Adipocyte (in vitro differentiated cells): ENCODE results near the gene SYCP2.

Source experiments
- DNase-seq: peaks from one replicate; pipeline ENCODE4 v3.0.0-alpha.2; 2015; ENCODE audit warnings: low read depth
- H3K27me3 ChIP-seq: replicated peaks from 2 replicates; pipeline ENCODE4 v1.7.0; 2013; ENCODE audit warnings: mild to moderate bottlenecking, low read length, moderate library complexity; ENCODE audit not compliant: control insufficient read depth, insufficient read depth
- H3K36me3 ChIP-seq: 2 replicates; pipeline ENCODE4 v1.7.0; 2013; ENCODE audit warnings: low read length, mild to moderate bottlenecking, moderate library complexity; ENCODE audit not compliant: control insufficient read depth, insufficient read depth, severe bottlenecking
- H3K4me1 ChIP-seq: 2 replicates; pipeline ENCODE4 v1.7.0; 2013; ENCODE audit warnings: mild to moderate bottlenecking, low read length, moderate library complexity; ENCODE audit not compliant: control insufficient read depth, insufficient read depth
- H3K4me3 ChIP-seq: 2 replicates; pipeline ENCODE4 v1.7.0; 2013; ENCODE audit warnings: mild to moderate bottlenecking, low read length, moderate library complexity
- H3K9ac ChIP-seq: 2 replicates; pipeline ENCODE4 v1.7.0; 2013; ENCODE audit warnings: mild to moderate bottlenecking, low read length, moderate library complexity
- H3K9me3 ChIP-seq: 2 replicates; pipeline ENCODE4 v1.7.0; 2013; ENCODE audit warnings: mild to moderate bottlenecking, low read length, moderate library complexity; ENCODE audit not compliant: control insufficient read depth

The SYCP2 gene

GRCh38 chr20:59942245-59942644, 8.8 kb upstream of the SYCP2 start:
- Histone ChIP-seq H3K36me3 (peaks cover 24% of the 10 kb centered on the region), H3K4me3 (no peak overlapping the region), H3K4me1 (peaks cover 46% of the 10 kb centered on the region), H3K27me3 (no peaks in the 10 kb centered on the region), H3K9ac (no peak overlapping the region), H3K9me3 (no peaks in the 10 kb centered on the region)
- DNase-seq: no peak

- peaks cover 24% of the 10 kb centered on the region for H3K36me3 ChIP-seq
- H3K4me1 ChIP-seq: peaks cover 53% of the 10 kb centered on the region
- no peaks in the 10 kb centered on the region for H3K27me3 ChIP-seq
- H3K4me3 ChIP-seq: peak overlapping the region; percentile 94
- no peaks in the 10 kb centered on the region for H3K9me3 ChIP-seq
- H3K9ac ChIP-seq: peak overlapping the region; percentile 96
- no peak for DNase-seq
Observed at GRCh38 chr20:59940956-59941294, 7.5 kb upstream of the SYCP2 start.

DNA sequence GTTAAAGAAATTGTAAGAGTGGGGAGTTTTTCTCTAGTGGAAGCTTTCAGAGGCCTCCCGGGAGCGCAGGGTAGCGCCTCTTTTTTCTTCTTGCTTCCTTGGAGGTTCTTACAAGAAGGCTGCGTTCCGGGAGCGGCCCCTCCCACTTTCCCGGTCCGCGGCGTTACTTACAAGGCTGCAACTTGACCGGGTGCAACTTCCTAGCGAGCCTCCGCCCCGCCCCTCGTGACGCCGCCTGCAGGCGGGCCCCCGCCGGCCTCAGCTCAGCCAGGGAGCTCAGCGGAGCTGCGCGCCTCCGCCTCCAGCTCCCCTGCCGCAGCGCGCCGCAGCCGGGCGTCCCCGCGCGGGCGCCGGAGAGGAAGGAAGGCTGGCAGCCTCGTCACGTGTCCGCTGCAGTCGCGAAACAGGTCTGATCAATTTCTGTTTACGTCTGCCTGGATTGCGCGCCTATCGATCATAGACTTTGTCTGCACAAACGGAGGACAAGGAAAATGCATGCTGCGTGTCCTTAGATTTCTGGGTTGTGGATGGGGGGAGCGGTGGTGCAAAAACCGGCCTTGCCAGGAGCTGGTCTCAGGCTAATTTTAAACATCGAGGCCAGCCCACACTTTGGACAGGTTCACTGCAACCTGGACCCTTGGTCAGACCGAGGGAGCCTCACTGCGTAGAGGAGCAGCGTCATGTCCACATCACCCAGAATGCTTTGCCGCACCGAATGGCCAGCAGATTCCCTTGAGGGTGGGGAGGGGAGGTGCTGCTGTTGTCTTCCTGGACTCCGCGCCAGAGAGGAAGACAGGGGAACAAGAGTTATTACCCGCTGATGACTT, 6.9 kb upstream of the SYCP2 start, which contains the start of the genes FAM217B and PPP1R3D:
TSS of gene FAM217B (plus strand) at position 261 of the 827 bp plus-strand sequence. CDS start 3,555 bp downstream, outside the sequence.
TSS of gene PPP1R3D (minus strand) at position 177 of the 827 bp plus-strand sequence. CDS start 374 bp downstream, outside the sequence.
- Histone ChIP-seq H3K4me3 (peak within 1 kb of the TSS; percentile 94), H3K4me1 (peaks cover 47% of the 10 kb centered on the region), H3K36me3 (peaks cover 24% of the 10 kb centered on the region), H3K9ac (peak within 1 kb of the TSS; percentile 96), H3K27me3 (no peaks in the 10 kb centered on the region), H3K9me3 (no peaks in the 10 kb centered on the region)
- DNase-seq: peak; percentile 99

- Histone ChIP-seq H3K4me1 (peaks cover 45% of the 10 kb centered on the region), H3K27me3 (no peaks in the 10 kb centered on the region), H3K9me3 (no peaks in the 10 kb centered on the region), H3K9ac (peak overlapping the region; percentile 96), H3K4me3 (peak overlapping the region; percentile 94), H3K36me3 (peaks cover 22% of the 10 kb centered on the region)
- DNase-seq: peak; percentile 57
Observed at GRCh38 chr20:59939879-59940128, 6.4 kb upstream of the SYCP2 start.

DNA sequence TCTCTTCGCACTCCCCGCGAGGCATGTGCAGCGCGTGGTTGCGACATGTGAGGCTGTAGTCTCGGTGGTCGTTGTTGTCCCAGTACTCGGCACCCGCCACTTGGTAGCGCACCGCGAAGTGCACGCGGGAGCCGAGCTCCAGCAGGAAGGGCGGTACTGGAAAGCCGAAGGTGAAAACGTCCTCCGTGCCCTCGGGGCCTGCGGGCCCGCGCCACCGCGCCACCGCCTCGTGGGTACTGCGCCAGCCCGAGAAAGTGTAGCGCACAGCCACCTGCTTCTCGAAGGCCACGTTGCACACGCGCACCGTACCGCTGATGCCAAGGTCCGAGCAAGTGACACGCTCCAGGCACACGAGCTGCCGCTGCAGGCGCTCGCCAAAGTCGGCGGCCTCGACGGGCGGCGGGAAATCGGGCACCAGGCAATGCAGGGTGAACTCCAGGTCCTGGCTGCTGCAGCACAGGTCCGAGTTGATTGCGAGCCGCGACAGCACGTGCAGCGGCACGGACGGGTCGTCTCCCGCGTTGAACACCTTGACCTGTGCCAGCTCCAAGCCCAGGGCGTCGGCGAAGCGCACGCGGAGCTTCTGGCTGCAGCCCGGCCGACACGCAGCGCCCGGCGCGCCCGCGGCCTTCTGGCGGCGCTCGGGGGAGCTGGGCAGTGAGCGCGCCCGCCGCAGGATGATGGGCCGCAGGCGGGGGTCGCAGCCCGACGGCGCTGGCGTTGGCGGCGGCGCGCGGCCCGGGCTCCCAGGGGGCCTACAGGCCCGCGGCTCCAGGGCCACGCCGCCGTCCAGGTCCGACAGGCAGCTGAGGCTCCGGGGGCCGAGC, 5.8 kb upstream of the SYCP2 start:
- Histone ChIP-seq H3K4me1 (peaks cover 47% of the 10 kb centered on the region), H3K36me3 (peaks cover 17% of the 10 kb centered on the region), H3K9ac (peak overlapping the region; percentile 96), H3K9me3 (no peaks in the 10 kb centered on the region), H3K4me3 (peak overlapping the region; percentile 94), H3K27me3 (no peaks in the 10 kb centered on the region)
- DNase-seq: no peak

- H3K4me1 ChIP-seq: peaks cover 48% of the 10 kb centered on the region
- peaks cover 11% of the 10 kb centered on the region for H3K36me3 ChIP-seq
- H3K4me3 ChIP-seq: peak overlapping the region; percentile 94
- peak; percentile 34 for DNase-seq
- no peaks in the 10 kb centered on the region for H3K27me3 ChIP-seq
- H3K9ac ChIP-seq: no peak overlapping the region
- no peaks in the 10 kb centered on the region for H3K9me3 ChIP-seq
Observed at GRCh38 chr20:59938696-59939051, 5.2 kb upstream of the SYCP2 start.

DNA sequence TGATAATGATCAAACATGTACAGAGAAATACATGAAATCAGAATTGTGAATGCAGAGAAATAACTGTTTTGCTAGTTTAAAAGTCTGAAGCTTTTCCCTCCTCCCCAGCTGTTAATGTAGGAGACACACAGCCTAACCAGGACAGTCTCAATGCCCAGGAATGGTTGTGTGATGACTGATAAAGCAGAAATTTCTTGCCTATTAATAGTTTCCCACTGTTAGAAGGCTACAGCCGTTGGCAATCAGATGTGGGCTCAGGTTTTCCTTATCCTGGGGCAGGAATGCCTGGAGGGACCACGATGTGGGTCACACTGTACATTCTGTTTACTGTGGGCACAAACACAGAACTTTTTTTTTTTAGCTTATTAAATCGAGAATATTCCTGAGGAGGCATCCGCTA, 4.8 kb upstream of the SYCP2 start:
- H3K27me3 ChIP-seq: no peaks in the 10 kb centered on the region
- peaks cover 6% of the 10 kb centered on the region for H3K36me3 ChIP-seq
- peaks cover 48% of the 10 kb centered on the region for H3K4me1 ChIP-seq
- DNase-seq: peak; percentile 63
- peak overlapping the region; percentile 55 for H3K9ac ChIP-seq
- no peaks in the 10 kb centered on the region for H3K9me3 ChIP-seq
- H3K4me3 ChIP-seq: peak overlapping the region; percentile 94

GRCh38 chr20:59937150-59937549, 3.7 kb upstream of the SYCP2 start:
- H3K27me3 ChIP-seq: no peaks in the 10 kb centered on the region
- H3K9me3 ChIP-seq: no peaks in the 10 kb centered on the region
- H3K36me3 ChIP-seq: no peaks in the 10 kb centered on the region
- H3K9ac ChIP-seq: no peak overlapping the region
- H3K4me1 ChIP-seq: peaks cover 48% of the 10 kb centered on the region
- H3K4me3 ChIP-seq: peak overlapping the region; percentile 94
- DNase-seq: peak; percentile 39

DNA sequence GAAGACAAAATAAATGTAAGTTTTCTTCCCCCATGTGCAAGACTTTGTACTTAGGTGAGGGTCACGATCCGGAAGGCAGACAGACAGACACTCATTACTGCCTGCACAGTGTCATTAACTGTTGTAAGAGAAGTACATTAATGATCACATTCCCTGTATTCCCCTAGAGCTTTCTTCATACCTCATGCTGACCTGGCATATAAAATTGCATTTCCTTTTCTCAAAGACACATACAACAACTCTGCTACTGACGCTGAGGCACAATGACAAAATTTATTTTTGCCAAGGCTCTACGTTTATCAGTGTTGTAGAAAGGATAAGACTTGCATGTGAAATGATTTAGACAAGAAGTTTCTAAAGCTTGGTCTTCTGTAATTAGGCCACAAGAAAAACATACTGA, 3.0 kb upstream of the SYCP2 start:
- Histone ChIP-seq H3K4me3 (no peak overlapping the region), H3K9ac (no peak overlapping the region), H3K36me3 (no peaks in the 10 kb centered on the region), H3K9me3 (no peaks in the 10 kb centered on the region), H3K4me1 (peaks cover 40% of the 10 kb centered on the region), H3K27me3 (no peaks in the 10 kb centered on the region)
- no peak for DNase-seq

GRCh38 chr20:59935457-59936185, 2.2 kb upstream of the SYCP2 start:
- peaks cover 35% of the 10 kb centered on the region for H3K4me1 ChIP-seq
- H3K27me3 ChIP-seq: no peaks in the 10 kb centered on the region
- no peak overlapping the region for H3K4me3 ChIP-seq
- DNase-seq: no peak
- H3K9ac ChIP-seq: no peak overlapping the region
- no peaks in the 10 kb centered on the region for H3K9me3 ChIP-seq
- H3K36me3 ChIP-seq: no peaks in the 10 kb centered on the region
